ENCODE measurements around the gene CSKMT.
"Not testable (repeated sequence)": the region's sequence is repeated elsewhere in the genome, so short reads cannot be mapped to it uniquely, and the experiment has no call there.

The CSKMT gene

DNA sequence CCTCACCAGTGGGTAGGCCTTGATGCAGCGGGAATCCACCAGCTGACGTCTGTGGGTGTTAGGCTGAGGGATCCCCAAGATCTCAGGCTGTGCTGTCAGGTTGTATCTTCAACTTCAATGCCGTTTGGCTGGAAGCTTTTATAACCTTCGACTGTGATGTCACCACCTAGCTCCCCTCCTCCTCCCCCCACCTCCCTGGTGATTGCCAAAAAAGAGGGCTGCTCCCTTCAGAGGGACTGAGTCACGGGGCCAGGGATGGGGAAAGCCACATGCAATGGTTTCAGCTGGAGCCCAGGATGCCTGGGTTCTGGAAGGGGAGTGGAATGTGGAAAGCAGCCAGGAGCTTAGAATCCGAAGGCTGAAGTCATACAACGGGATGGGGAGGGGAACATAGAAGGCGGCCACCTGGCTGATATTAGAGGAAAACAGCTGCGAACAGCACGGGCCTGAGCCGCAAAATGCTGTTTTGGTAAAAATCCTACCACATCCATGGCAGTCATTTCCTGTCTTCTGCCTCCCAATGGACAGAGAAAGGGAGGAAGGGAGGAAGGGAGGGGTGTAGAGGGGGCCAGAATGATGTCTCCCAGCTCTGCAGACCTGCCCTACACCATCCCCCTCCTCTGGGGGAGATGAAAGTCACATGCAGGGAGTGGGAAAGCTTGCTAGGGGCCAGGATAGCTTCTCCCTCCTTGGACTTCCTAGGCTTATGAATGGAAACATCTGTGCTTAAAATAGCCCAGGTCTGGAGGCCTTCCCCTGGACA lies 24.5 kb downstream of the CSKMT start, which contains the start of gene LRRN4CL:
TSS of gene LRRN4CL (minus strand) at position 110 of the 763 bp plus-strand sequence. CDS start 1,022 bp downstream, outside the sequence.
- no peak for DNase-seq

DNA sequence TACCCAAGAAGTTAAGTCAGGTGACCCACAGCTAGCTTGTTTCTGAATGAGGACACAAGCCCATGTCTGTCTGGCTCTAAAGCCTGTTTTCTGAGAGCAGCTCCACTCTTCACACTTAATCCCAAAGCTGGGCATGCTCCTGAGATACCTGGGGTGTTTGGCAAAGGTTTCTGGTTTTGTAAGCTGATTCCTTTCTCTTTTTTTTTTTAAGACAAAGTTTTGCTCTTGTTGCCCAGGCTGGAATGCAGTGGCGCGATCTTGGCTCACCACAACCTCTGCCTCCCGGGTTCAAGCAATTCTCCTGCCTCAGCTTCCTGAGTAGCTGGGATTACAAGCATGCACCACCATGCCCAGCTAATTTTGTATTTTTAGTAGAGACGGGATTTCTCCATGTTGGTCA lies 28.5 kb downstream of the CSKMT start:
- DNase-seq: not testable (repeated sequence)

DNA sequence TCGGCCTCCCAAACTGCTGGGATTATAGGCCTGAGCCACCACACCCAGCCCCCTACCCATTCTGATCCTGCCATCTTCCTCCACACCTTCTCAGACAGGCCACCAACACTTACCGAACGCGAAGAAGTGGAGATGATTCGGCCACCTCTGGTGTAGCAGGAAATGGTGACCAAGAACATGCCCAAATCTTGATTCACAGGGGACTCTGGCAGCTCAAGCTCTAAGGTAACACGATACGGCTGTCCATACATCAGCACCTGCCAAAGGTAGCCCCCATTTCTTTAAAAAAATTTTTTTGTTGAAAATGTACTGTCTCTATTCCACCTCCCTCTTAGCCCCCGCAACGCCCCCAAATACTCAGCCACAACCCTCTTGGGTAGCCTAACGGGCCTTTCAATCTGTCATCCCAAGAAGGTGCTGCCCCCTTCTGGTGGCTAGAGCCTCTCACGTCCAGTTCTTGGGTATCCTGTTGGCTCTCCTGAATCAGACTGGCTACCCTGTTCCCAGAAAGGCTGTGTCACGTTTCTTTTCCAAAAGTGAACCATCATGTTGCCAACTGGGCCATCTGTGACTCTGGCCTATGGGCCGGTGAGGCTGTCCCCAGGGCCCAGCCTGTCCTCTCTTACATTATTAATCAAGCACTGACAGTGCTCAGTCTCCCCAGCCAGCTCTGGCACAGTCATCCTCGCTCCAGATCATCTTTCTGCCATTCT lies 29.5 kb downstream of the CSKMT start:
- peak; percentile 80 for DNase-seq

DNA sequence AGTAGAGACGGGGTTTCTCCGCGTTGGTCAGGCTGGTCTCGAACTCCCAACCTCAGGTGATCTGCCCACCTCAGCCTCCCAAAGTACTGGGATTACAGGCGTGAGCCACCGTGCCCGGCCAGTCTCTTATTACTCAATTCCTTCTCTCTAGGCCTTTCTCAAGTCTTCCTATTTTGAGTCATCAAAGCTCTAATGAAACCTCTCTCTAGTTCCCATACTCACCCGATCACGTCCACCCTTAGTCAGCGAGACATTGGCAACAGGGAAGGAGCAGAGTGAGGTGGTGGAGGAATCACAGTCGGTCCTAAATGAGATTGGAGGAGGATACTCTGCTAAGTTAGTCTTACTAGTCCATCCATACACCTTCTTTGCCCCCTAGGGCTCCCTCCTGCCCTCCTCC lies 37.1 kb downstream of the CSKMT start:
- DNase-seq: peak; percentile 61

DNA sequence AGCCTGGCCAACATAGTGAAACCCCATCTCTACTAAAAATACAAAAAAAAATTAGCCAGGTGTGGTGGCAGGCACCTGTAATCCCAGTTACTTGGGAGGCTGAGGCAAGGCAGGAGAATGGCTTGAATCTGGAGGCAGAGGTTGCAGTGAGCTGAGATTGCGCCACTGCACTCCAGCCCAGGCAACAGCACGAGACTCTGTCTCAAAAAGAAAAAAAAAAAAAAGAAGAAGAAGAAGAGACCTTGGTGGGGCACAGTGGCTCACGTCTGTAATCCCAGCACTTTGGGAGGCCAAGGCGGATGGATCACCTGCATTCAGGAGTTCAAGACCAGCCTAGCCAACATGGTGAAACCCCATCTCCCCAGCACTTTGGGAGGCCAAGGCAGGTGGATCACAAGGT lies 38.8 kb downstream of the CSKMT start:
- not testable (repeated sequence) for DNase-seq

DNA sequence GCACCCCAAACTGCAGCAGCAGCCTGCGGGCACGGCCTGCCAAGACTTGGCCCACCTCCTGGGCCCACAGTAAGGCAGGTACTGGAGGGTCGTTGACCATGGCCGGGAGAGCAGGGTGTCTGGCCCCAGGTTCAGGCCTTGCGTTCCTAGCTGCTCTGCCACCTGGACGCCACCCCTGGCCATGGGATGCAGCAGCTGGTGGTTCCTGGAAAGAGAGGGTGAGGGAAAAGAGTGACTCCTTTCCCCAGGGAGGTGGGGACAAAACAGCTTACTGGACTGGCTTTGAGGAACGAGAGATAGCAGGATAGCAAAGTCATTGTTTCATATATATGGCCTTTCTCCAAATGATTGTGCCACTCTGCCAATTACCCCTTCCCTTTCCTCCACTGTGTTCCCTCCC lies 40.3 kb downstream of the CSKMT start:
- no peak for DNase-seq

DNA sequence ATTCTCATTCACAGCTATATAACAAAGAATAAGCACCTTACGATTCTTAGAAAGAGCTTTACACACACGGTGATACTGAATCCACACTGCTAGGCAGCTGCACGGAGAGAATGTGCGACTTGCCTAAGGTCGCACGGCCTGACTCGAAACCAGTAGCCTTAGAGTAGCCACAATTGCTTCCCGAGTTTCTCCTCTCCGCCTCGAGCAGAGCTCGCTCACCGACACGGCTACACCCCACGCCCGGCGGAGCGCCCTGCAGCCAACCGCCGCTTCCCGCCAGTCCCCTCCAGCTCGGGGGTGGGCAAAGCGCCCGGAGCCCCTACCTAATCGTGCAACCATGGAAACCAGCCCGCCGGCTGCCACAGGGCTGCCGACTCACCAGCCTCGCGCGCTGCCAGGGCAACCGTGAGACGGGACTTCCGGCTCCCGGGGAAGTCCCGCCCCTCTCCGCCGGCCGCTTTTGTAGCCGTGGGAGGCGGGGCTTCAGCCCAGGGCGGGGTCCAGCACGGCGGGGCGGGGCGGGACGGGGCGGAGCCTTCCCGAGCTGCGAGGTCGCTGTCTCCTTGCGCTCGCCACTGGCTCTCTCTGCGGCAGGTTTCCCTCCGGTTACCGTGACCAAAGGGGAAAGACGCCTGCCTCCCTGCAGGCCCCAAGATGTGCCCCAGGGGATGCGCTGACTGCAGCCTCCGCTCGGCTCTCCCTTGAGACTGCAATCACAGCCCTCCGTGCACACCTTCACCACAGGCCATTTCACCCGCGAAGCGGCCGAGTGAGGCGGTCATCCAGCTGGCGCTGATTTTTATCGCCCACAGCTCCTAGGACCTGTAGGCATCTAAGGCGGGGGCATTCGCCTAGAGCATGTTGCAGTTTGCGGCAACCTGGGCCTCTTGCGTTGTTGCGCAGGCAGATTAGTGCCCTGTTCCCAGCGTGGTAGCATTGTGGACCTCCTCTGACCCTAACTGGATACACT lies 41.1 kb downstream of the CSKMT start:
- DNase-seq: peak; percentile 96

DNA sequence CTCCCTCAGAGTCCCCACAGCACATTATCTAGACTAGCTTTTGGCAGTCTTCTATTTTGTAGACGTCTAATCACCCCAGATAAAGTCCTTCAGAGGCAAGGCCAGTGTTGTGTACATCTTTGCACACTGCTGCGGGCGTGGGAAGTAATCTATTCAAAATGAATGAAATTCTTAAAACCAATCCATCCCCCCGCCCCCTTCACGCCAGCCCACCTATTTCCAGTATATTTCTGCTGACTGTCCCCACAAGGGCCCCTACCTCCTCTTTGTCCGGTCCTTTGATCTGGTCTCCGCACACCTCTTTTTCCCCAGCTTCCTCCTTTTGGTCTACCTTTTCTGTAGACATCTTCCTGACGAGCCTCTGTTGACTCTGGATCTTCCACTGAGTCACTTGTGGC lies 41.7 kb downstream of the CSKMT start:
- DNase-seq: no peak

DNA sequence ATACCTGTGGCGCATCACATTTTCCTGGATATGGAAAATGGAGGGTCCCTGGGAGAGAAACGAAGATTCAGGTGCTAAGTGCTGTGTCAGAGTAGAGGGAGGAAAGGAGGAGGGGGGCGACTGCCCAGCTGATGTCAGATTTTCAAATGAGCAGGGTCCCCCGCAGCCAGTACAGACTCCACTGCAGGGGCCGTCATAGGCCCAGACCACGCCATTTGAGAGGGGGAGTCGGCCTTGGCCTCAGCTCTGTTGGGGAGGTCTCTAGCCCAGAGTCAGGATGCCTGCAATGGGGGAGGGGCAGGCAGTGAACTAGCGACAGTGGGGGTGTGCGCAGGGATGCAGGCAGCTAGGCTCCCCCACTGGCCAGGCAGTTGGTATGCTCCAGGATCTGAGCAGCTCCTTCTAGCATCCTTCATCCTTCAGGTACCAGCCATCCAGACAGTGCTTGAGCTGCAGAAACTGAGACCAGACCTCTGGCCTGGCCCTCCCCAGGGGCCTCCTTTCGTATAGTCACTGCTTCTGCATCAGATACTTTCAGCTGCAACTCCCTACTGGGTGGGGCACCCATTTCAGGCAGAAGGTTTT lies 42.3 kb downstream of the CSKMT start, which contains the start of the genes BSCL2 and GNG3:
TSS of gene BSCL2 (minus strand) at position 148 of the 585 bp plus-strand sequence. CDS start 229 bp downstream, outside the sequence.
TSS of gene GNG3 (plus strand) at position 400 of the 585 bp plus-strand sequence. CDS start 620 bp downstream, outside the sequence.
- DNase-seq: no peak

DNA sequence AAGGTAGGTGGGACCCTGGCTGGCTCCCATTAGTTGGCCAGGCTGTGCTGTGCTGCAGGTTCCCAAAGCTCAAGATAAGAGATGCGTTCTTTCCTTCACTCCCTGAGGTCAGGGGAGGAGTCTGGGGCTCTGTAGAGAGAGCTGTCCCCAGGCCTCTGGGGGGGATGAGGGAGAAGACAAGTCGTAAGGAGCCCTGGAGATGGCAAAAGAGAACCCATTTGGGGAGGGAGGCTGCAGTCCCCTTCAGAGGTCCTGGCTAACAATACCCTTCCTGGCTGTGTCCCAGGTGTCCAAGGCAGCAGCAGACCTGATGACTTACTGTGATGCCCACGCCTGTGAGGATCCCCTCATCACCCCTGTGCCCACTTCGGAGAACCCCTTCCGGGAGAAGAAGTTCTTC lies 43.3 kb downstream of the CSKMT start:
- no peak for DNase-seq

DNA sequence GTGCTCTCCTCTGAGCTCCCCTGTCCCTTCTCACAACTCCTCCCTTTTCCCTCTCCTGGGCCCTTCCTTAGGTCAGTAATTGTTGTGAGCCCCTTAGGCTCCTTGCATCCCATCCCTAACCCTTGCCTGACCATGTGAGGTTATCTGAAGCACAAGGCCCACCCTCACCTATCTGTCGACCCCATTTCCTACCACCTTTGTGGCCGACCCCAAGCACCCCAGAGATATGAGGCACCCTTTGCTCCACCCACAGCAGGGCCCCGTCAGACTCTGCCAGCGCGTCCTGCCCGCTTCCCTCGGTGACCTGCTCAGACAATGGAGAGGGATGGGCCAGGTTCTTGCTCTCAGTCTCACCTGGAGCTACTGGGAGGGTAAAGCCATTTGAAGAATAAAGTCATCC lies 43.7 kb downstream of the CSKMT start:
- no peak for DNase-seq

DNA sequence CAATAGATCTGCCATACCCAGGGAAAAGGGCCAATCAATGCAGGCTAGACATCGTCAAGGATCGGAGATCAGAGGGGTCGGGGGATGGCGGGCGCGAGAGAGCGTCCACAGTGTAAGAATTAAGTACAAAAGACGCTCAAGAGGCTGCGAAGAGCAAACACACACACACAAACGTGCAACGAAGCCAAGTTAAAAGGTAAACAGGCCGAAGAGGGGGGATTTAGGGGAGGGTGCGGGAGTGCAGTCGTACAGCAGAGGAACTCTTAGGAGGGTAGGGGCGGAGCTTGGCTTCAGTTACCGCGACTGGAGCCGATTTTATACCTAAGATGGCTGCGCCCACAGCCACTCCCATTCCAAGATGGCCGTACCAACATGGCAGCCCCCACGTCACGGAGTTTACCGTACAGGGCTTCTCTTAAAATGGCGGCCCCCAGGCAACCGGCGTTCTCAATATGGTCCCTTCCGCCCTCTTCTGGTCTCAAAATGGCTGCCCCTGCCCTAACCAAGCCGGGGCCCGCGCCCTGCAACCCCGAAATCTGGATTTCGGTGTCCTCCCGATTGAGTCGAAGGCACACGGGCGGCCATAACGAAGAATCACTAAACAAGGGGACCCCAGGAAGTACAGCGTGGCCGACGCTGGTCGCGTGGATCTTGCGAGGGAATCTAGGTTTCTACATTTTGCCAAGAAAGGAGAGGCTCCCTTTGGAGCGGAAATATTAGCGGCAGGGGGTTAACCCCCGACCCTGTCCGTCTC lies 44.3 kb downstream of the CSKMT start:
- DNase-seq: peak; percentile 98

DNA sequence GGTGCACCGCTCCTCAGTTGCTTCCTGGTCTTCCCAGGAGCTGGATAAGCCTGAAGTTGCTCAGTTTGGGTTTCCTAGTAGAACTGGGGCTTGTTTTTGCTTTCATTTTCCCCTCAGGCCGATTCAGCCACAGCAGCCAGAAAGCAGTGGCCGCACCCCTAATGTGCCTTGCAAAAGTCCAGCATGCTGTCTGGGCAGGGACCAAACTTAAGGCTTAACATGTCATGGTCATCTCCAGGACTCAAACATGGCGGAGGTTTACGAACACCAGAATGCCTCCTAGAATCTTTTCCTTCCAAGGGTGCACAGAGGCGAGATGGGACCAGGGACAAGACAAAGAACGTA lies 44.9 kb downstream of the CSKMT start:
- no peak for DNase-seq

DNA sequence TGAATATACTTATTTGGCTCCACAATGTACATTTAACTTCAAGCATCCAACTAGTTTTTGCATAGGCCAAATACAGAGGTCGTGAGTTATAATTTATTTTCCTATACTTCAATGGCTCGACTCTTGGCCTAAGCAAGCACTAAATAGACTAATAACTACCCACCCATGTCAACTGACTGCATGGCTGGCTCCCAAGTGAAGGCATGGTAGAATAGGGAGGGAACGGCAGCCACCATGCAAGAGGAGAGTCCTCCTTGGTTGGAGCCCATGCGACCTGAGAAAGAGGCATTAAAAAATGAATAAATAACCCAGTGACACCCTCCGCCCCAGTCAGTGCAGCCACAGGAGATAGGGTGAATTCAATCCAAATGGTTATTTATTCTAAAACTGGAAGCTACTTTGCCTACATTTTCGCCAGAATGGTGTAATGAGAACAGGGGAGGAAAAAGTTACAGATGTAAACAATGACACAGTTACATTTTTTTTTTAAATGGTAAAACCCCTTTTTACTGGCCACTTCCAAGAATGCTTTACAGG lies 47.2 kb downstream of the CSKMT start:
- DNase-seq: no peak

DNA sequence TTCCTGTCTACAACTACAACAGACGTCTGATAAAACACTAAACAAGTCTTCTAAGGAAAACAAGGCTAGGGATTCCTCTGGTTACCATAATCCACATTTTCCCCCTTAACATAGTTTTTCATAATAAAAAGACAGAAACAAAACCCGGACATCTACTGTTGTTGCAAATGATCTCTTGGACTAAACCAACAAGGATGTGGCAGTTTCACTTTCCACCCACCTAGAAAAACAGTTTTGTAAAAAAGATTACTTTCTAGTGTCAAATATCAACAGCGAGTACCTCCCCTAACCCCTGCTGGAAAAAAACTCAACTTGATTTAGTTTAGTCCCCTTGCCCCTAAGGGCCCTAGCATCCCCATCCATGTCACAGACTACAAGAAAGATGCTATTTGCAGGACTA lies 47.7 kb downstream of the CSKMT start:
- no peak for DNase-seq

DNA sequence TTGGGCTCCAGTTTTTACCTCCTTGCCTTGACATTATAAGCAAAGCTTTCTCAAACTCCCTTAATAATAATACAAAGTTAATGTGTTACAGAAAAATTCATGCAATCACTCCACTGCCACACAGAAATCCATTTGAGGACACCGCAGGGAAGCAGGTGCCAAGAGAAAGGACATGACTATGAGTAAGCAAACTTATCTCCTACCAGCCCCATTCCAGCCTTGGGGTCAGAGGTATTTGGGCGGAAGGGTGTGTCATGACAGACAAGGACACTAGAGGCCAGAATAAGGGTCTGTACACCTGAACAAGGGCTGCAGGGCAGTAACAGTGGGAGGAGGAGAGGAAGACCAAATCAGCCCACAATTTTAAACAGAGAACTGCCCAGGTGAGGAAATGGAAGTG lies 48.2 kb downstream of the CSKMT start:
- DNase-seq: no peak

DNA sequence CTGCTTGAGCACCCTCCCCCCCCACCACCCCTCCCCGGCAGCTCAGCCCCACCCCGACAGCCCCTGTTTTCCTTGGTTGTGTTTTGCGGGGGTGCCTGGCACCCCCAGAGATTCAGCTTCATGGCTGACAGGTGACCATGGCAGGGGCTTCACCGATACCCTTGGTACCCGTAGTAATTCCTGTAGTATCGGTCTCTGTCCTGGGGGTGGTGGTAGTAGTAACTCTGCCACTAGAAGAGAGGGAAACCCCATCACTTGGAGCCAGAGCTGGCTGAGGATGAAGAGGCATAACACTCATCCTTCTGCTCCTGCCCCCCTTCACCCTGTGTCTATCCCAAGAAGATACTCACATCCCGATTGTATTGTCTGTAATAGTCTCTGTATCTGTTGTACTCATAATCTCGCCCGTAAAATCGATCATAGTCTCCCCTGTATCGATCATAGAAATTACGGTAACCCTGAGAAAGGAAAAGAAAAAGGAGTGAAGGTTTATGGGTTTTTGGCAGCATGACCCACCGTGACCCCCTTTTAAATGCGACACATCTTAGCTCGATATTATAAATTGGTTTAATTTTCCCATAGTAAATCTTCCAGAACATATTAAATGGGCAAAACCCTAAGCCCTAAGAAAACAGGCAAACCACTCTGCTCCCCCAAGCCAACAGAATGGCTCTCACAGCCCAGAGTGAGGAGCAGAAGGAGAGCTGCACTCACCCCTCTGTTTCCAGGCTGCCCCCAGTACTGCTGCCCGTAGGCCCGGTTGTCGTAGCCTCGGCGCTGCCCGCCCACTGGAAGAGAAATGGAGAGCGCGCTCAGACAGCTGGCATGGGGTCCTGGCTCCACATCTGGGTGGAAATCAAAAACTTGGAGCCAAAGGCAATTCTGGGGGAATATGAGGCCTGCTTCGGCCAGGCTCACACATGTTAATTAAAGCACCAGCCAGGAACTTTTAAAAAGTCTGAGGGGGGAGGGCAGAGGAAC lies 50.3 kb downstream of the CSKMT start:
- DNase-seq: no peak

DNA sequence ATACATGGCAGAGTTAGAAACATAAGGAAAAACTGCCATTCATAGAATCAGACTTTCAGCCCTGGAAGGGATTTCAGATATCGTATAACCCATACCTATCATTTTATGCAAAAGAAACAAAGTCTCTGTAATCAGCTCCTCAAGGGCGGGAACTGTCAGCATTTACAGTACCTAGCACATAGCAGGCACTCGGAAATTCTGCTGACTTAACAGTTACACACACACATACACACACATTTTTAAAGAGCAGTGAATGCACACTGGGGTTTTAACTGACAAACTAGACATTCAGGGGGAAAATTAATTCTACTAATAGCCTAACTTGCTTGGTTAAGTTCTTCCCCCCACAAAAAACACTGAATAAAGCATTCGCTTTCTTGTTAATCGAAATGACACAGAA lies 51.1 kb downstream of the CSKMT start:
- DNase-seq: no peak

DNA sequence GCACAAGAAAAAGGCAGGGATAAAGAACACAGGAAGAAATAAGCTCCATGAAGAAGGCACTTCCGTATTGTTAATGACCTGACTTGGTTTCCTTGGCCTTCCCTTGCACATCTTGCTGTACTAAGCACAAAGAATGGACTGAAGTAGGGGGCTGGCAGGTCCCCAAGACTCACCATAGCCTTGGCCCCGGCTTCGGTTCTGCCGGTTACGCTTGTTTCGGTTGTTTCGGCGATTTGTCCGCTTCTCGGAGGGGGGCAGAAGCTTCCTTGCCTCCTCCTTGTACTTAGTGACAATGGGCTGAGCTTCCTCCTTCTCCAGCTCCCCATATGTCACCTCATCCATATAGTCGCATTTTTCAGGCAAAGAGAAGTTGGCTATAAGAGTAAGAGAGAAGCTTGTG lies 51.7 kb downstream of the CSKMT start:
- no peak for DNase-seq

All from activated CD4-positive, alpha-beta T cell treated with anti-CD3 and anti-CD28 coated beads, Interleukin-2, Interleukin-6, amounts not matched to agents 100 ng/mL and 50 ng/mL, durations not matched to agents 16 hours and 8 hours (primary cell).